DOHH2 (cell line): ENCODE data around the gene HOXC6.

Source experiments
- CTCF ChIP-seq: fragments of 200-600 bp; sonication (generic); IDR thresholded peaks from one replicate; pipeline ENCODE4 v1.5.1; 2014; ENCODE audit warnings: antibody characterized with exemption, mild to moderate bottlenecking, low read depth, low read length; ENCODE audit not compliant: poor library complexity, severe bottlenecking
- EZH2phosphoT487 ChIP-seq: fragments of 200-600 bp; sonication (generic); IDR thresholded peaks from 2 replicates; pipeline ENCODE4 v1.6.1; 2017; ENCODE audit warnings: borderline replicate concordance, mild to moderate bottlenecking, antibody characterized with exemption, low read length, moderate library complexity, mixed read lengths

GRCh38 chr12:54030442-54030801 lies 2.2 kb downstream of the HOXC6 start:
- TF ChIP-seq CTCF (no peak), EZH2phosphoT487 (no peak)
